ENCODE measurements around the gene MAPK1. TPM values are rescaled to one million over a fixed set of nuclear protein-coding genes. Genes with fewer than 3 reads are reported as not detected.
"Not testable (repeated sequence)": the region's sequence is repeated elsewhere in the genome, so short reads cannot be mapped to it uniquely, and the experiment has no call there.

MAPK1 gene
- total RNA-seq, 5 donors from 2014 or later (not counting 1 experiment from before 2014, with no cell fraction given), result 85.0 to 114 (median 110) TPM

DNA sequence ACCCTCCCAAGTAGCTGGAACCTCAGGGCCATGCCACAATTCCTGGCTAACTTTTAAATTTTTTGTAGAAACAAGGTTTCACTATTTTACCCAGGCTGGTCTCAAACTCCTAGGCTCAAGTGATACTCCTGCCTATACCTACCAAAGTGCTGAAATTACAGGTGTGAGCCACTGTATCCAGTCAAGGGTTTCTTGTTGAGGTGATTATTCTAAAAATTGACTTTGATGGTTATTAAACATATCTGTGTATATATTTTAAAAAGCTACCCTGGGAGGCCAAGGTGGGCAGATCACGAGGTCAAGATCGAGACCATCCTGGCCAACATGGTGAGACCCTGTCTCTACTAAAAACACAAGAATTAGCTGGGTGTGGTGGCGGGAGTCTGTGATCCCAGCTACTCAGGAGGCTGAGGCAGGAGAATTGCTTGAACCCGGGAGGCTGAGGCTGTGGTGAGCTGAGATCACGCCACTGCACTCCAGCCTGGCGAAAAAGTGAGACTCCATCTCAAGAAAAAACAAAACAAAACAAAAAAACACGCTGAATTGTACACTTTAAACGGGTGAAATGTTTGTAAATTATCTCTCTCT is 27.1 kb downstream of the MAPK1 start:
- Mint-ChIP-seq H3K4me3 (no peak overlapping the region), H3K9me3 (no peaks in the 10 kb centered on the region), H3K27me3 (no peaks in the 10 kb centered on the region), H3K36me3 (peaks cover 8% of the 10 kb centered on the region), H3K27ac (no peak overlapping the region), H3K4me1 (peaks cover 58 to 71% (median 69%) of the 10 kb centered on the region in 3 donors)
- POLR2A ChIA-PET, result no interaction called here
- peaks cover 0 to 34% of the 10 kb centered on the region in 2 experiments for H3K4me1 ChIP-seq (ENCODE audit: control insufficient read depth in 1 of 2, extremely low read depth in 1 of 2, insufficient read depth in 2 of 2, low read length in 2 of 2)
- CTCF ChIA-PET, result interaction anchor here in 1 of 2 donors (1.3 kb wide), 1 partner anchor 9 kb away, joined by 4 read pairs; no protein-coding TSS in a partner anchor
- no peaks in the 10 kb centered on the region for H3K9me3 ChIP-seq
- no peak overlapping the region for H3K4me3 ChIP-seq (ENCODE audit: control insufficient read depth in 1 of 2, extremely low read depth in 1 of 2, low read length in 1 of 2)
- H3K27ac ChIP-seq (ENCODE audit: low read length), result no peak overlapping the region
- H3K27me3 ChIP-seq (replicated peaks in 1 of 2; ENCODE audit: control insufficient read depth in 2 of 2, extremely low read depth in 1 of 2, insufficient read depth in 2 of 2, low read length in 1 of 2), result no peaks in the 10 kb centered on the region
- ATAC-seq (replicated peaks in 1 of 4), result no peak
- no peak for DNase-seq
- WGBS (ENCODE audit: insufficient coverage), result 100% methylated on average over 2 of the region's 8 CpGs
- peaks cover 0 to 3% of the 10 kb centered on the region in 2 donors for H3K36me3 ChIP-seq (ENCODE audit: control insufficient read depth in 2 of 2, extremely low read depth in 1 of 2, insufficient read depth in 1 of 2, low read length in 1 of 2)

- Histone ChIP-seq H3K4me3 (ENCODE audit: control insufficient read depth in 1 of 2, extremely low read depth in 1 of 2, low read length in 1 of 2) (no peak overlapping the region), H3K36me3 (ENCODE audit: control insufficient read depth in 2 of 2, extremely low read depth in 1 of 2, insufficient read depth in 1 of 2, low read length in 1 of 2) (peaks cover 0 to 3% of the 10 kb centered on the region in 2 donors), H3K9me3 (no peaks in the 10 kb centered on the region), H3K4me1 (ENCODE audit: control insufficient read depth in 1 of 2, extremely low read depth in 1 of 2, insufficient read depth in 2 of 2, low read length in 2 of 2) (peaks cover 0 to 34% of the 10 kb centered on the region in 2 experiments), H3K27ac (ENCODE audit: low read length) (no peak overlapping the region), H3K27me3 (replicated peaks in 1 of 2; ENCODE audit: control insufficient read depth in 2 of 2, extremely low read depth in 1 of 2, insufficient read depth in 2 of 2, low read length in 1 of 2) (no peaks in the 10 kb centered on the region)
- Mint-ChIP-seq H3K4me3 (no peak overlapping the region), H3K36me3 (peaks cover 7% of the 10 kb centered on the region), H3K27ac (peak overlapping the region in 1 of 2 donors; percentile 66), H3K4me1 (peaks cover 62 to 76% (median 74%) of the 10 kb centered on the region in 3 donors), H3K9me3 (no peaks in the 10 kb centered on the region), H3K27me3 (no peaks in the 10 kb centered on the region)
- CTCF ChIA-PET, result interaction anchor here in 1 of 2 donors (1.3 kb wide), 1 partner anchor 9 kb away, joined by 4 read pairs; no protein-coding TSS in a partner anchor
- no CpG with 5 or more reads among the region's 1 CpG for WGBS (ENCODE audit: insufficient coverage)
- POLR2A ChIA-PET, result no interaction called here
- no peak for ATAC-seq (replicated peaks in 1 of 4)
- DNase-seq, result no peak
Measured at GRCh38 chr22:21839765-21840140, 27.7 kb downstream of the MAPK1 start.

DNA sequence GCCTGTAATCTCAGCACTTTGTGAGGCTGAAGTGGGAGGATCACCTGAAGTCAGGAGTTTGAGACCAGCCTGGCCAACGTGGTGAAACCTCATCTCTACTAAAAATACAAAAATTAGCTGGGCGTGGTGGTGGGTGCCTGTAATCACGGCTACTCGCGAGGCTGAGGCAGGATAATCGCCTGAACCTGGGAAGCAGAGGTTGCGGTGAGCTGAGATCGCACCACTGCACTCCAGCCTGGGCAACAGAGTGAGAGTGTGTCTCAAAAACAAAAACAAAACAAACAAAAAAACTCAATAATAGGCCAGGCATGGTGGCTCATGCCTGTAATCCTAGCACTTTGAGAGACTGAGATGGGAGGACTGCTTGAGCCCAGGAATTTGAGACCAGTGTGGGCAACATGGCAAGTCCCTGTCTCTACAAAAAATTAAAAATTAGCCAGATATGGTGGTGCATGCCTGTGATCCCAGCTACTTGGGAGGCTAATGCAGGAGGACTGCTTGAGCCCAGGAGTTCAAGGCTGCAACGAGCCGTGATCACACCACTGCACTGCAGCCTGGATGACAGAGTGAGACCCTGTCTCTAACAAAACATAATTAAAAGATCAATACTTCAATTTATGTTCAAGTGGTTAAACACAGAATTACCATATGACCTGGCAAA is 28.2 kb downstream of the MAPK1 start:
- H3K9me3 Mint-ChIP-seq; H3K27ac ChIP-seq (ENCODE audit: low read length); H3K36me3 Mint-ChIP-seq; H3K4me3 Mint-ChIP-seq; POLR2A ChIA-PET; H3K4me3 ChIP-seq (ENCODE audit: control insufficient read depth in 1 of 2, extremely low read depth in 1 of 2, low read length in 1 of 2); H3K27me3 Mint-ChIP-seq; H3K36me3 ChIP-seq (ENCODE audit: control insufficient read depth in 2 of 2, extremely low read depth in 1 of 2, insufficient read depth in 1 of 2, low read length in 1 of 2); H3K9me3 ChIP-seq; CTCF ChIA-PET; DNase-seq; ATAC-seq (replicated peaks in 1 of 4); H3K27me3 ChIP-seq (replicated peaks in 1 of 2; ENCODE audit: control insufficient read depth in 2 of 2, extremely low read depth in 1 of 2, insufficient read depth in 2 of 2, low read length in 1 of 2): not testable (repeated sequence)
- no CpG with 5 or more reads among the region's 10 CpGs for WGBS (ENCODE audit: insufficient coverage)
- Mint-ChIP-seq H3K4me1 (peaks cover 62 to 75% (median 72%) of the 10 kb centered on the region in 3 donors), H3K27ac (peak overlapping the region; percentile 6 to 79)
- peaks cover 0 to 33% of the 10 kb centered on the region in 2 experiments for H3K4me1 ChIP-seq (ENCODE audit: control insufficient read depth in 1 of 2, extremely low read depth in 1 of 2, insufficient read depth in 2 of 2, low read length in 2 of 2)

DNA sequence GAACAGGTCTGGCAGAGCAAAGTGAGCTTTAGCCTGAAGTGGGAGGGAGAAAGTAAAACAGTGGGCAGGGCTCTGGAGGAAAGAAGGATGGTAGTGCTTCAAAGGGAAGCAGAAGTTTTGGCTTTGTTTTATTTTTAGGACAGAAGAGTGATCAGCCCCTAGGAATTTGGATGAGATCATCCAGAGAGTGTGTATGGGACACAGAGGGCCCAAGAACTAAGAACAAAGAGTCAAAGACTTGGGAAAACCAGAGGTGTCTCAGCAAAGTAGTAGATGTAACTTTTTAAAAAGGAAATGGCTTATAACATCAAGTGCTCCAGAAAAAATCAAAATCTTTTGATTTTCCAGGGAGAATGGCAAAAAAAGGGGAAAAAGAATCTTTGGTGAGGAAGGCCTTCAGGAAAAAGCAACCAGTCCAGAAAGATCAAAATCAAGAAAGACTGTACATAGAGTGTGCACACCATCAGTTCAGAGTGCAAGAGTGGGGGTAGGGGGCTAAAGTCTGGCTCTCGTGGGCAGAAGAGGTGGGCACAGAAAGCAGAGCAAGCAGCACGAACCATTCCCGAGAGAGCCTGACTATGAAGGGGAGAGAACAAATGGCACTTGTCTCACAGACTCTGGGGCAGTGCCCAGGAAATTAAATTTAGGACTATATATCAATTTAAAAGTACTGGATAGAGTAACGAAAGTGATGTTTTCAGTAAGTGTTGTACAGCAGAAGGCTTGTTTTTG is 30.0 kb downstream of the MAPK1 start:
- Mint-ChIP-seq H3K36me3 (peaks cover 3% of the 10 kb centered on the region), H3K9me3 (no peaks in the 10 kb centered on the region), H3K4me3 (no peak overlapping the region), H3K4me1 (peaks cover 58 to 67% (median 64%) of the 10 kb centered on the region in 3 donors), H3K27me3 (no peaks in the 10 kb centered on the region), H3K27ac (peak overlapping the region in 1 of 2 donors; percentile 33)
- Histone ChIP-seq H3K4me1 (ENCODE audit: control insufficient read depth in 1 of 2, extremely low read depth in 1 of 2, insufficient read depth in 2 of 2, low read length in 2 of 2) (peaks cover 0 to 33% of the 10 kb centered on the region in 2 experiments), H3K27ac (ENCODE audit: low read length) (no peak overlapping the region), H3K36me3 (ENCODE audit: control insufficient read depth in 2 of 2, extremely low read depth in 1 of 2, insufficient read depth in 1 of 2, low read length in 1 of 2) (no peaks in the 10 kb centered on the region), H3K4me3 (ENCODE audit: control insufficient read depth in 1 of 2, extremely low read depth in 1 of 2, low read length in 1 of 2) (no peak overlapping the region), H3K27me3 (replicated peaks in 1 of 2; ENCODE audit: control insufficient read depth in 2 of 2, extremely low read depth in 1 of 2, insufficient read depth in 2 of 2, low read length in 1 of 2) (no peaks in the 10 kb centered on the region), H3K9me3 (no peaks in the 10 kb centered on the region)
- 100% methylated on average over 3 of the region's 4 CpGs for WGBS (ENCODE audit: insufficient coverage)
- ATAC-seq (replicated peaks in 1 of 4), result no peak
- POLR2A ChIA-PET, result no interaction called here
- CTCF ChIA-PET, result no interaction called here
- DNase-seq, result no peak

DNA sequence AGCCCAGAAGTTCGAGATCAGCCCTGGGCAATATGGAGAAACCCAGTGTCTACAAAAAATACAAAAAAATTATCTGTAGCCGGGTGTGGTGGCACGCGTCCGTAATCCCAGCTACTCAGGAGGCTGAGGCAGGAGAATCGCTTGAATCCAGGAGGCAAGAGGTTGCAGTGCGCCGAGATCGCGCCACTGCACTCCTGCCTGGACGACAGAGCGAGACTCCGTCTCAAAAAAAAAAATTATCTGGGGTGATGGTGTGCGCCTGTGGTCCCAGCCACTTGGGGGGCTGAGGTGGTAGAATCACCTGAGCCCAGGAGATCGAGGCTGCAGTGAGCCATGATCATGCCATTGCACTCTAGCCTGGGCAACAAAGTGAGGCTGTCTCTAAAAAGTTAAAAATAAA is 31.0 kb downstream of the MAPK1 start:
- H3K4me1 Mint-ChIP-seq, result peaks cover 67 to 74% (median 72%) of the 10 kb centered on the region in 3 donors
- DNase-seq; H3K36me3 Mint-ChIP-seq; H3K27ac Mint-ChIP-seq; ATAC-seq (replicated peaks in 1 of 4); H3K27ac ChIP-seq (ENCODE audit: low read length); POLR2A ChIA-PET; H3K9me3 Mint-ChIP-seq; H3K27me3 ChIP-seq (replicated peaks in 1 of 2; ENCODE audit: control insufficient read depth in 2 of 2, extremely low read depth in 1 of 2, insufficient read depth in 2 of 2, low read length in 1 of 2); H3K4me3 ChIP-seq (ENCODE audit: control insufficient read depth in 1 of 2, extremely low read depth in 1 of 2, low read length in 1 of 2); H3K36me3 ChIP-seq (ENCODE audit: control insufficient read depth in 2 of 2, extremely low read depth in 1 of 2, insufficient read depth in 1 of 2, low read length in 1 of 2); H3K4me3 Mint-ChIP-seq; H3K27me3 Mint-ChIP-seq; H3K9me3 ChIP-seq: not testable (repeated sequence)
- H3K4me1 ChIP-seq (ENCODE audit: control insufficient read depth in 1 of 2, extremely low read depth in 1 of 2, insufficient read depth in 2 of 2, low read length in 2 of 2), result peaks cover 0 to 37% of the 10 kb centered on the region in 2 experiments
- 97% methylated on average over 15 of the region's 15 CpGs for WGBS (ENCODE audit: insufficient coverage)
- CTCF ChIA-PET, result interaction anchor here in 1 of 2 donors (0.6 kb wide), 1 partner anchor 13 kb away, joined by 3 read pairs; no protein-coding TSS in a partner anchor

DNA sequence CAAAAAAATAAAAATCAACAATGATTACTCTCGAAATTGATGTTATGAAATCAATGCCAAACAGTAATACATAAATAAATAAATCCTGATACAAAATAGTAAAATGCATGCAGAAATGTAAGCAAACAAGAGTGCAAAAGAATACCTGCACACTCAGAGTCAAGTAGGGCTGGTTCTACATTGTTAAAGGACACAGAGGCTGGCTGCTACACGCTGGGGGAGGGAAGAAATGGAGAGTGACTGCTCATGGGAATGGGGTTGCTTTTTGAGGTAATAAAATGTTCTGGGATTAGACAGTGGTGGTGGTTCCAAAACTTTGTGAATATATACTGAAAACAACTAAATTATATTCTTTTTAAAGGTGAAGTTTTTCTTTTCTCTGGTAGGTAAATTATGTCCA is 32.1 kb downstream of the MAPK1 start:
- Histone ChIP-seq H3K4me3 (ENCODE audit: control insufficient read depth in 1 of 2, extremely low read depth in 1 of 2, low read length in 1 of 2) (no peak overlapping the region), H3K4me1 (ENCODE audit: control insufficient read depth in 1 of 2, extremely low read depth in 1 of 2, insufficient read depth in 2 of 2, low read length in 2 of 2) (peaks cover 0 to 35% of the 10 kb centered on the region in 2 experiments), H3K36me3 (ENCODE audit: control insufficient read depth in 2 of 2, extremely low read depth in 1 of 2, insufficient read depth in 1 of 2, low read length in 1 of 2) (no peaks in the 10 kb centered on the region), H3K27me3 (replicated peaks in 1 of 2; ENCODE audit: control insufficient read depth in 2 of 2, extremely low read depth in 1 of 2, insufficient read depth in 2 of 2, low read length in 1 of 2) (no peaks in the 10 kb centered on the region), H3K27ac (ENCODE audit: low read length) (no peak overlapping the region), H3K9me3 (no peaks in the 10 kb centered on the region)
- Mint-ChIP-seq H3K36me3 (peaks cover 3% of the 10 kb centered on the region), H3K4me3 (no peak overlapping the region), H3K27ac (peak overlapping the region; percentile 37 to 44), H3K27me3 (no peaks in the 10 kb centered on the region), H3K9me3 (no peaks in the 10 kb centered on the region), H3K4me1 (peaks cover 76 to 78% (median 76%) of the 10 kb centered on the region in 3 donors)
- ChIA-PET POLR2A (no interaction called here), CTCF (interaction anchor here in 1 of 2 donors (0.6 kb wide), 2 partner anchors 106 to 669 kb away, joined by 4 to 6 read pairs; no protein-coding TSS in a partner anchor)
- DNase-seq (no peak), ATAC-seq (replicated peaks in 1 of 4) (no peak)
- WGBS (ENCODE audit: insufficient coverage), result no CpG with 5 or more reads among the region's 2 CpGs

Data from T-cell (primary cell).